GM12878 (cell line): ENCODE results near the gene FAM118B. TPM values are rescaled to one million over a fixed set of nuclear protein-coding genes. Genes with fewer than 3 reads are reported as not detected.

Experiments used
- ATAC-seq: fragments of 200-7000 bp; cut with Tn5 transposase; 3 replicates; pipeline ENCODE4 v1.9.1; 2020; ENCODE audit warnings: mild to moderate bottlenecking, moderate library complexity
- BruUV-seq: library from RNA; stranded (reverse); fragments of 400-500 nt; replicated peaks from 2 replicates; lab custom pipeline; 2021; lab: Mats Ljungman, UMichigan
- CTCF ChIA-PET: fragments of 300-600 bp; sonication (Branson Sonifier 250); formaldehyde crosslinking; extraction: SDS; loops from one replicate; lab custom pipeline; 2021; ENCODE audit warnings: inconsistent platforms; lab: Yijun Ruan, JAX
- POLR2A ChIA-PET: fragments of 350-600 bp; formaldehyde crosslinking; extraction: SDS; loops from one replicate; lab custom pipeline; 2021; ENCODE audit warnings: inconsistent platforms; lab: Charles Lee
- RAD21 ChIA-PET: fragments of 300-600 bp; sonication (Branson Sonifier 250); formaldehyde crosslinking; loops from one replicate; lab custom pipeline; 2023; ENCODE audit warnings: antibody characterized with exemption; ENCODE audit not compliant: unreplicated experiment; lab: Charles Lee
- SMC1A ChIA-PET: fragments of 300-600 bp; sonication (Branson Sonifier 250); formaldehyde crosslinking; loops from one replicate; lab custom pipeline; 2023; ENCODE audit not compliant: unreplicated experiment, uncharacterized antibody; lab: Charles Lee
- DNase-seq: peaks from one replicate; pipeline ENCODE4 v3.0.0-alpha.2; 2011; ENCODE audit warnings: low read depth, low spot score
- FAIRE-seq: peaks from 3 replicates; lab custom pipeline; 2011; peaks lifted over from hg19 to GRCh38; lab: Jason Lieb, UNC
- H2AFZ ChIP-seq: 2 replicates; pipeline ENCODE4 v1.6.0; 2011; ENCODE audit warnings: low read depth, low read length, control low read depth; ENCODE audit not compliant: control insufficient read depth
- H3K27ac ChIP-seq: 2 replicates; pipeline ENCODE4 v1.5.1; 2011; ENCODE audit warnings: control low read depth; ENCODE audit not compliant: control insufficient read depth, insufficient read depth
- H3K27me3 ChIP-seq, 2 experiments: replicated peaks in 1 of 2; 2 replicates each; pipeline versions ENCODE4 v1.6.0 to v1.6.1; 2011; ENCODE audit warnings: low read length in 1 of 2; ENCODE audit not compliant: control insufficient read depth in 2 of 2, insufficient read depth in 2 of 2
- H3K36me3 ChIP-seq, 2 experiments: 2 replicates each; pipeline ENCODE4 v1.5.1; 2011; ENCODE audit warnings: low read length in 1 of 2; ENCODE audit not compliant: control insufficient read depth in 2 of 2, insufficient read depth in 2 of 2
- H3K4me1 ChIP-seq: 2 replicates; pipeline ENCODE4 v1.6.1; 2011; ENCODE audit warnings: mild to moderate bottlenecking, low read length, moderate library complexity, mixed read lengths; ENCODE audit not compliant: control insufficient read depth, insufficient read depth
- H3K4me2 ChIP-seq: 2 replicates; pipeline ENCODE4 v1.6.0; 2011; ENCODE audit warnings: control low read depth; ENCODE audit not compliant: control insufficient read depth, insufficient read depth
- H3K4me3 ChIP-seq: fragments of 200-600 bp; sonication (generic); 2 replicates; pipeline ENCODE4 v1.5.1; 2016
- H3K79me2 ChIP-seq: 2 replicates; pipeline ENCODE4 v1.6.0; 2011; ENCODE audit warnings: low read length; ENCODE audit not compliant: control insufficient read depth, insufficient read depth
- H3K9ac ChIP-seq: 2 replicates; pipeline ENCODE4 v1.8.0; 2011; ENCODE audit warnings: low read length, control low read depth, mixed read lengths; ENCODE audit not compliant: control insufficient read depth, insufficient read depth
- H3K9me3 ChIP-seq: replicated peaks from 3 replicates; pipeline ENCODE4 v1.5.1; 2011; ENCODE audit warnings: mild to moderate bottlenecking, low read length; ENCODE audit not compliant: control insufficient read depth, insufficient read depth
- H4K20me1 ChIP-seq: 2 replicates; pipeline ENCODE4 v1.6.0; 2011; ENCODE audit not compliant: control insufficient read depth, insufficient read depth
- ATF3 ChIP-seq: IDR thresholded peaks from 2 replicates; pipeline ENCODE4 v1.6.1; 2011; ENCODE audit warnings: low read depth, mild to moderate bottlenecking, low read length, moderate library complexity, borderline replicate concordance; ENCODE audit errors: extremely low read depth
- BMI1 ChIP-seq: fragments of 450-650 bp; IDR thresholded peaks from 2 replicates; pipeline ENCODE4 v1.6.1; 2016; ENCODE audit warnings: mild to moderate bottlenecking, moderate library complexity, borderline replicate concordance
- BRCA1 ChIP-seq: IDR thresholded peaks from 2 replicates; pipeline ENCODE4 v1.6.1; 2011; ENCODE audit warnings: low read depth, low read length, improper control_type of control experiment
- CBFB ChIP-seq: IDR thresholded peaks from 2 replicates; pipeline ENCODE4 v1.6.1; 2016; ENCODE audit warnings: antibody characterized with exemption, low read depth
- CBX5 ChIP-seq: sonication (generic); IDR thresholded peaks from 2 replicates; pipeline ENCODE4 v1.6.1; 2016; ENCODE audit warnings: low read depth, moderate library complexity, mild to moderate bottlenecking, inconsistent platforms
- EGR1 ChIP-seq, 2 experiments: IDR thresholded peaks; 1 replicate in 1 of 2; 2 replicates in 1 of 2; pipeline ENCODE4 v1.6.1; 2011 to 2012; ENCODE audit warnings: low read depth in 2 of 2, low read length in 2 of 2, borderline replicate concordance in 1 of 2, mild to moderate bottlenecking in 1 of 2, moderate library complexity in 1 of 2
- HDAC2 ChIP-seq: fragments of 200-600 bp; sonication (generic); IDR thresholded peaks from 2 replicates; pipeline ENCODE4 v1.6.1; 2017
- KLF5 ChIP-seq: fragments of 450-650 bp; IDR thresholded peaks from 2 replicates; pipeline ENCODE4 v1.6.1; 2014; ENCODE audit warnings: mild to moderate bottlenecking; ENCODE audit not compliant: partially characterized antibody
- MYB ChIP-seq: fragments of 150-350 bp; IDR thresholded peaks from 2 replicates; pipeline ENCODE4 v1.6.1; 2014; ENCODE audit warnings: mild to moderate bottlenecking, low read depth, low read length, borderline replicate concordance
- RB1 ChIP-seq: fragments of 450-650 bp; formaldehyde crosslinking; IDR thresholded peaks from 2 replicates; pipeline ENCODE4 v1.6.1; 2017; ENCODE audit warnings: mild to moderate bottlenecking, borderline replicate concordance
- RBBP5 ChIP-seq: fragments of 200-600 bp; sonication (generic); conservative IDR thresholded peaks from 2 replicates; pipeline ENCODE4 v1.6.1; 2016
- SMC3 ChIP-seq: IDR thresholded peaks from 2 replicates; pipeline ENCODE4 v1.6.1; 2011; ENCODE audit warnings: low read length, improper control_type of control experiment, borderline replicate concordance
- TCF3 ChIP-seq: IDR thresholded peaks from 2 replicates; pipeline ENCODE4 v1.6.1; 2012; ENCODE audit warnings: low read depth, mild to moderate bottlenecking, low read length, borderline replicate concordance; ENCODE audit not compliant: insufficient read depth
- ZNF217 ChIP-seq: fragments of 450-650 bp; IDR thresholded peaks from 2 replicates; pipeline ENCODE4 v1.6.1; 2017; ENCODE audit warnings: antibody characterized with exemption, mild to moderate bottlenecking
- WGBS: methylation state at CpG from one replicate; pipeline ENCODE4 v1.1.6; 2016; ENCODE audit warnings: low lambda C conversion rate; ENCODE audit not compliant: insufficient replicate concordance, insufficient coverage; ENCODE audit errors: missing lambda C conversion rate; 5-methylcytosine and 5-hydroxymethylcytosine counted together
- in situ Hi-C: fragments of 300-500 bp; cut with MboI; formaldehyde crosslinking; loops from 9 replicates; pipeline ENCODE4 v1.14.3; 2018; ENCODE audit warnings: mixed read lengths
- intact Hi-C: fragments of 100-400 bp; cut with micrococcal nuclease; formaldehyde crosslinking; loops from one replicate; pipeline ENCODE4 v1.14.2; 2022; ENCODE audit not compliant: unreplicated experiment
- polyA plus RNA-seq, 11 experiments: library from polyadenylated mRNA; depleted of rRNA in 4 of 11; unstranded in 6 of 11; stranded (reverse) in 5 of 11; fragments of >200 nt; fragmentation: Nextera tagmentation in 4 of 11; fragmentation: Illumina TruSeq in 1 of 11; extraction: Ambion mirVana in 4 of 11; extraction: Trizol in 1 of 11; gene quantifications; 1 replicate in 1 of 11; 2 replicates in 10 of 11; pipeline versions ENCODE4 v1.2.1 to v1.2.3, GENCODE V29; 2011 to 2016; ENCODE audit warnings: inconsistent platforms in 2 of 11, missing spikeins in 2 of 11, low read depth in 1 of 11
- total RNA-seq, 4 experiments: library from RNA; depleted of rRNA in 3 of 4; stranded (reverse); fragments of >200 nt in 3 of 4; fragmentation: Illumina TruSeq in 1 of 4; extraction: Trizol in 1 of 4; gene quantifications; 2 replicates each; pipeline versions ENCODE4 v1.2.1 to v1.2.3, GENCODE V29; 2013 to 2021
- TF ChIP-seq, protein P1 (sequence below): fragments of 450-650 bp; IDR thresholded peaks from 2 replicates; pipeline ENCODE4 v1.6.1; 2017; ENCODE audit warnings: mild to moderate bottlenecking
- TF ChIP-seq, protein P2 (sequence below): fragments of 450-650 bp; formaldehyde crosslinking; IDR thresholded peaks from 2 replicates; pipeline ENCODE4 v1.4.0; 2020; ENCODE audit warnings: mild to moderate bottlenecking, moderate library complexity

FAM118B gene
- total and polyA plus RNA-seq, 10 of the 15 experiments (the other 5 are each of a cell fraction or from before 2014, with no cell fraction given) = 12.8 to 29.7 (median 16.5) TPM

DNA sequence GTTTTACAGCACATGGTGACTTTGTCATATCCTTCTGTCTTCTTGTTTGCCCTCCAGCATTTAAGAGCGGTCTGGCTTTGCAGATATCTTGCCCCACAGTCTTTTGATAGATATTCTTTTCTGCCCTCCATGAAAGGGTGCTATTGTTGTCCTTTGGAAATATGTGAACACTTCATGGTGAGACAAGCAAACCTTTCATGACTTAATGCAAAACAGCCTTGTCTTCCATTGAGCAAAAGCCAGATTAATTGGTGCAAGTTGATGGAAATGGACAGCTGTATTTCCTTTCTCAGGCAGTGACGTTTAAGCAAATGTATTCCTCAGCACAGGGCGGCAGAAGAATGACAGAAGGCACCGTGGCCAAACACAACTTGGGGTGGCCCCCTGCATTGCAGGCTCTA is 96.7 kb downstream of the FAM118B start:
- intact Hi-C loops = no loop called here
- ChIA-PET SMC1A (interaction anchor here (0.7 to 6.5 kb wide), 5 partner anchors 11 to 176 kb away, joined by 3 to 78 read pairs (median 9); no protein-coding TSS in a partner anchor), POLR2A (interaction anchor here (1.0 kb wide), 1 partner anchor 13 kb away, joined by 3 read pairs; no protein-coding TSS in a partner anchor), RAD21 (interaction anchor here (0.6 to 1.2 kb wide), 2 partner anchors 27 to 173 kb away, joined by 3 to 4 read pairs; no protein-coding TSS in a partner anchor), CTCF (interaction anchor here (0.8 to 10.0 kb wide), 11 partner anchors 9 to 682 kb away, joined by 3 to 232 read pairs (median 4); no protein-coding TSS in a partner anchor)
- TSS peak; percentile 13 for BruUV-seq
- in situ Hi-C loops = no loop called here
- no peak overlapping the region for H3K27ac ChIP-seq
- H3K4me3 ChIP-seq = no peak overlapping the region
- no peak for FAIRE-seq
- 97% methylated on average over 4 of the region's 4 CpGs for WGBS
- no peaks in the 10 kb centered on the region; the same call in 2 of the 3 replicates for H3K9me3 ChIP-seq
- H3K4me2 ChIP-seq = peak overlapping the region; percentile 19
- peaks cover 24% of the 10 kb centered on the region for H3K79me2 ChIP-seq
- ATAC-seq = no peak
- H3K9ac ChIP-seq = no peak overlapping the region
- peaks cover 39% of the 10 kb centered on the region for H3K4me1 ChIP-seq
- TF ChIP-seq MYB (no peak), SMC3 (no peak), CBFB (no peak), HDAC2 (no peak), RB1 (no peak), ATF3 (no peak), CBX5 (no peak), BMI1 (no peak), BRCA1 (no peak), KLF5 (no peak), TCF3 (no peak), EGR1 (IDR thresholded peaks at IDR 0.05; ENCODE audit: borderline replicate concordance in 1 of 2, low read depth in 2 of 2, low read length in 2 of 2) (no peak), ZNF217 (no peak), RBBP5 (no peak)
- TF ChIP-seq, protein P1, sequence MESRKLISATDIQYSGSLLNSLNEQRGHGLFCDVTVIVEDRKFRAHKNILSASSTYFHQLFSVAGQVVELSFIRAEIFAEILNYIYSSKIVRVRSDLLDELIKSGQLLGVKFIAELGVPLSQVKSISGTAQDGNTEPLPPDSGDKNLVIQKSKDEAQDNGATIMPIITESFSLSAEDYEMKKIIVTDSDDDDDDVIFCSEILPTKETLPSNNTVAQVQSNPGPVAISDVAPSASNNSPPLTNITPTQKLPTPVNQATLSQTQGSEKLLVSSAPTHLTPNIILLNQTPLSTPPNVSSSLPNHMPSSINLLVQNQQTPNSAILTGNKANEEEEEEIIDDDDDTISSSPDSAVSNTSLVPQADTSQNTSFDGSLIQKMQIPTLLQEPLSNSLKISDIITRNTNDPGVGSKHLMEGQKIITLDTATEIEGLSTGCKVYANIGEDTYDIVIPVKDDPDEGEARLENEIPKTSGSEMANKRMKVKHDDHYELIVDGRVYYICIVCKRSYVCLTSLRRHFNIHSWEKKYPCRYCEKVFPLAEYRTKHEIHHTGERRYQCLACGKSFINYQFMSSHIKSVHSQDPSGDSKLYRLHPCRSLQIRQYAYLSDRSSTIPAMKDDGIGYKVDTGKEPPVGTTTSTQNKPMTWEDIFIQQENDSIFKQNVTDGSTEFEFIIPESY = no peak
- TF ChIP-seq, protein P2, sequence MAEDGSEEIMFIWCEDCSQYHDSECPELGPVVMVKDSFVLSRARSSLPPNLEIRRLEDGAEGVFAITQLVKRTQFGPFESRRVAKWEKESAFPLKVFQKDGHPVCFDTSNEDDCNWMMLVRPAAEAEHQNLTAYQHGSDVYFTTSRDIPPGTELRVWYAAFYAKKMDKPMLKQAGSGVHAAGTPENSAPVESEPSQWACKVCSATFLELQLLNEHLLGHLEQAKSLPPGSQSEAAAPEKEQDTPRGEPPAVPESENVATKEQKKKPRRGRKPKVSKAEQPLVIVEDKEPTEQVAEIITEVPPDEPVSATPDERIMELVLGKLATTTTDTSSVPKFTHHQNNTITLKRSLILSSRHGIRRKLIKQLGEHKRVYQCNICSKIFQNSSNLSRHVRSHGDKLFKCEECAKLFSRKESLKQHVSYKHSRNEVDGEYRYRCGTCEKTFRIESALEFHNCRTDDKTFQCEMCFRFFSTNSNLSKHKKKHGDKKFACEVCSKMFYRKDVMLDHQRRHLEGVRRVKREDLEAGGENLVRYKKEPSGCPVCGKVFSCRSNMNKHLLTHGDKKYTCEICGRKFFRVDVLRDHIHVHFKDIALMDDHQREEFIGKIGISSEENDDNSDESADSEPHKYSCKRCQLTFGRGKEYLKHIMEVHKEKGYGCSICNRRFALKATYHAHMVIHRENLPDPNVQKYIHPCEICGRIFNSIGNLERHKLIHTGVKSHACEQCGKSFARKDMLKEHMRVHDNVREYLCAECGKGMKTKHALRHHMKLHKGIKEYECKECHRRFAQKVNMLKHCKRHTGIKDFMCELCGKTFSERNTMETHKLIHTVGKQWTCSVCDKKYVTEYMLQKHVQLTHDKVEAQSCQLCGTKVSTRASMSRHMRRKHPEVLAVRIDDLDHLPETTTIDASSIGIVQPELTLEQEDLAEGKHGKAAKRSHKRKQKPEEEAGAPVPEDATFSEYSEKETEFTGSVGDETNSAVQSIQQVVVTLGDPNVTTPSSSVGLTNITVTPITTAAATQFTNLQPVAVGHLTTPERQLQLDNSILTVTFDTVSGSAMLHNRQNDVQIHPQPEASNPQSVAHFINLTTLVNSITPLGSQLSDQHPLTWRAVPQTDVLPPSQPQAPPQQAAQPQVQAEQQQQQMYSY (CRISPR knock-in tag) = no peak
- H3K27me3 ChIP-seq = no peaks in the 10 kb centered on the region
- no peak overlapping the region for H2AFZ ChIP-seq
- DNase-seq = no peak
- no peaks in the 10 kb centered on the region for H4K20me1 ChIP-seq
- H3K36me3 ChIP-seq = peaks cover 1 to 14% of the 10 kb centered on the region in 2 experiments; a peak in 1 of 4 replicates
